ENCODE measurements around the gene EVI5L.
A peak's percentile ranks its signal among the peaks of the same experiment; 100 is the strongest.
"Not testable (repeated sequence)": the region's sequence is repeated elsewhere in the genome, so short reads cannot be mapped to it uniquely, and the experiment has no call there.

The EVI5L gene

GRCh38 chr19:7846155-7846646 lies 16.2 kb downstream of the EVI5L start:
- DNase-seq (ENCODE audit: low spot score): no peak

GRCh38 chr19:7847664-7848063 lies 17.6 kb downstream of the EVI5L start:
- DNase-seq (ENCODE audit: low spot score): no peak

GRCh38 chr19:7848779-7849457 lies 18.9 kb downstream of the EVI5L start:
- no peak for DNase-seq (ENCODE audit: low spot score)

GRCh38 chr19:7849631-7849999 lies 19.6 kb downstream of the EVI5L start:
- DNase-seq (ENCODE audit: low spot score): no peak

GRCh38 chr19:7850000-7850813 lies 20.2 kb downstream of the EVI5L start:
- no peak for DNase-seq (ENCODE audit: low spot score)

GRCh38 chr19:7850945-7851622 lies 21.1 kb downstream of the EVI5L start:
- DNase-seq (ENCODE audit: low spot score): no peak

GRCh38 chr19:7851623-7852500 lies 21.8 kb downstream of the EVI5L start:
- no peak for DNase-seq (ENCODE audit: low spot score)

- peak; percentile 74 for DNase-seq (ENCODE audit: low spot score)
Measured at GRCh38 chr19:7852851-7853769, 23.1 kb downstream of the EVI5L start.

GRCh38 chr19:7853770-7854128 lies 23.7 kb downstream of the EVI5L start:
- no peak for DNase-seq (ENCODE audit: low spot score)

- DNase-seq (ENCODE audit: low spot score): no peak
Measured at GRCh38 chr19:7855426-7856108, 25.5 kb downstream of the EVI5L start.

GRCh38 chr19:7856109-7856591 lies 26.1 kb downstream of the EVI5L start:
- DNase-seq (ENCODE audit: low spot score): no peak

- no peak for DNase-seq (ENCODE audit: low spot score)
Measured at GRCh38 chr19:7856679-7857663, 27.0 kb downstream of the EVI5L start.

GRCh38 chr19:7857727-7858108 lies 27.7 kb downstream of the EVI5L start:
- no peak for DNase-seq (ENCODE audit: low spot score)

GRCh38 chr19:7858109-7858770 lies 28.2 kb downstream of the EVI5L start:
- peak; percentile 67 for DNase-seq (ENCODE audit: low spot score)

GRCh38 chr19:7859087-7859486 lies 29.1 kb downstream of the EVI5L start:
- DNase-seq (ENCODE audit: low spot score): not testable (repeated sequence)

GRCh38 chr19:7859831-7860713 lies 30.1 kb downstream of the EVI5L start:
- DNase-seq (ENCODE audit: low spot score): no peak

All from NAMALWA (cell line).